OCI-M2 (cell line): ENCODE measurements around the gene BMPER.

Experiments
- DNase-seq: peaks from one replicate; lab custom pipeline; 2025; ENCODE audit not compliant: unreplicated experiment; lab: John Stamatoyannopoulos, UW

BMPER gene

DNA sequence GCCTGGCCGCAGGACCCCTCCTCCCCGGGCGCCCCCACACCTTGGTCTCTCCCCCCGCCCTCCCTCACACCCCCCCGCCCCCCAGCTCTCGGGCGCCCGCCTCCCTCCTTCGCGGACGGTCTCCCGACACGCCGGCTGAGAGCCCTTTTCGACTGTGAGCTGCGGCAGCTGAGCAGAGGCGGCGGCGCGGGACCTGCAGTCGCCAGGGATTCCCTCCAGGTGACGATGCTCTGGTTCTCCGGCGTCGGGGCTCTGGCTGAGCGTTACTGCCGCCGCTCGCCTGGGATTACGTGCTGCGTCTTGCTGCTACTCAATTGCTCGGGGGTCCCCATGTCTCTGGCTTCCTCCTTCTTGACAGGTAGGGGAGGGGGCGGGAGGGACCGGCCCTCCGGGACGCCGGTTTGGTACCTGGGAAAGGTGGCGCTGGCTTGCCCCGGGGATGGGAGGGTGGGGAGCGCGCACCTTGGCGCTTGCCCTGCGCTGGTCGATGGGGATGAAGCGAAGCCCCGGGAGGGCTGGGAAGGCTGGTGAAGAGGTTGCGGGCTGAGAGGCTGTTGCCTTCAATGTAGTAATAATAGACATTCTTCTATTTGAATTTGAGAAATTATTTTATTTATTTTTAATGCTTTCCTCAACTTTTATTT is at the start of gene BMPER:
Gene BMPER (plus strand): TSS at position 151 of the 644 bp plus-strand sequence. CDS start 75 bp downstream, at position 226.
- no peak for DNase-seq

DNA sequence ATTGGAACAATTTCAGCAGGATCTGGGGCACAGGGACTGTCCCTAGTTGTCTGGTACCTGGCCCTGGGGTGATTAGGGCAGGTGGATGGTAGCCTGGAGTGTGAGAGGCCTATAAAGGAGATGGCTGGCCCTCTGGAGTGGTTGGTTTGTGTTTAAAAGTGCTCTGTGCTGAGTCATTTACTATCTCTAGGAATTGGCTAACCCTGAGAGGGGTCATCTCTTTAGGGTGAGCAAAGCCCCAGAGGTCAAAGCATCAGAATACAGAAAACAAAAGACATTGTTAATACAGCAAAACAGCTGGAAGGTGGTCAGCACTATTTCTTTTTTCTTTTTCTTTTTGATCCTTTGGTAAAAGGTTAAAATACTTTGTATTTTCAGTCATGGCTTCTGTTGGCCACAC is 43.4 kb upstream of the BMPER start:
- no peak for DNase-seq

DNA sequence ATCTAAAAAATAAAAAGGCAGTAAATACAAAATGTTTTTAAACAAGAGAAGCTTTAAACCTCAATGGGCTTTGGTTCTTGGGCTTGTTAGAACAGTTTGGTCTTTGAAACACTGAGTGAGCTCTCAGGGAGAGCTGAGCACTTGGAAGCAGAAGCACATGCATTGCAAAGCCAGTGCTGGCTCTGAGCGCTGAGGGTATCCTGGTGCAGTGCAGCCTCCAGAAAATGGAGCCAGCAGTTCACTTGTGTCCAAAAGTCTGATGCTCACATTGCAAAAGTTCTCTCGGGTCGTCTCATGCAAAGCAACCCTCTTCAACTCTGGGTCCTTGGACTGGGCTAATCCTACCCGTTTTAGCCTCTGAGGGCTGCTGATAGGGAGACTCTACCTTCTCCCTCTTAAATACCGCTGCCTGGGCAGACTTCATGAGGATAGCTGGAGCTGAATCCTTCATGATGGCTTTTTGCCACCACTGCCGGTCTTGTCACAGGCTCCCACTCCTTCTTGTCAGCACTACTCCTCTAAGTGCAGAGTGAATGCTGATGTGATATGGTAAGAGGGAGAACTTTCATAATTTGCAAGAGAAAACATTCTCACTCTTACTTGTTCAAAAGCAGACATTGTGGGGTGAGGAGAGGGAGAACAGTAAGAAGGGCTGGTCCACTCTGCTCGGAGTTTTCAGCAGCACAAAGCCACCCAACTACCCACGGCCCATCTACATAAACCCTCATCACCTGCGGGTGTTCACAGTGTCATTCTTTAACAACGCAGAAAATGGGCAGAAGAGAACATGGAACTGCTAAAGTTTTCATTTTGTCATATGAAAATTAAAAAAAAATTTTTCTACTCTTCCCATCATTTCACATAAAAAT is 42.2 kb upstream of the BMPER start:
- DNase-seq = no peak

DNA sequence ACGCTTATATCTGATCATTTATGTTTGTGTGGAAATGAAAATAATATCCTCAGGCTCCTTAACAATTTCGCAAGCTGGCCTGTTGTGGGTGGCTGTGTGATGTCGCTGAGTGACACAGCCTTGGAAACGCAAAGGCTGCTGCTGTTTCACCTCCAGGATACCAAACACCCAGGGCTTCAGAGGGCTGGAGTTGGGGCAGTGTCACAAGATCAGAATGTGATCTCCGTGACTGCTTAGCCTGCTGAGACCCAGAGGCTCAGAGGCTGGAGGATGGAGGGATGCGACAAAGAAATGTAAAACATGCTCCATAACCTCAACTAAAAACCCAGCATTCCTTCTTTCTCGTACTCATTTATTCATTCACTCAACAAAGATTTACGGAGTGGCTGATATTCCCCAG is 37.2 kb upstream of the BMPER start:
- DNase-seq = no peak

DNA sequence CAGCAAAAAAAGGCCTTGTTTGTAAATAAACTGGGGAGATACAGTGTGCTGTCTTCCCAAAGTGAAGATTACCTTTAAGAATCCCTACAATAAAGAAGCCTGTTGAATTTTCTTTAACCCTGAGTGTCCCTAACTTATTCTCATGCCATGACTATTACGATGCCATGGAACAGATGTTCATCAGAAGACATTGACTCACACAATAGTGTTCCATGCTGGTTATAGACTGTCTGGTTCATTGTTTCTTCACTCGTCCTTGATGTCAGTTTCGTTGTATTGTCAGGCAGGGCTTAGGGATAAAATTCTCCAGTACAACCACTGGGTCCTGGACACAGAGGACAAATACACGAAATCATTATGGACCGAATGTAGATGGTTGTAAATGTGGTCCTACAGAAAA is 36.2 kb upstream of the BMPER start:
- DNase-seq = no peak

DNA sequence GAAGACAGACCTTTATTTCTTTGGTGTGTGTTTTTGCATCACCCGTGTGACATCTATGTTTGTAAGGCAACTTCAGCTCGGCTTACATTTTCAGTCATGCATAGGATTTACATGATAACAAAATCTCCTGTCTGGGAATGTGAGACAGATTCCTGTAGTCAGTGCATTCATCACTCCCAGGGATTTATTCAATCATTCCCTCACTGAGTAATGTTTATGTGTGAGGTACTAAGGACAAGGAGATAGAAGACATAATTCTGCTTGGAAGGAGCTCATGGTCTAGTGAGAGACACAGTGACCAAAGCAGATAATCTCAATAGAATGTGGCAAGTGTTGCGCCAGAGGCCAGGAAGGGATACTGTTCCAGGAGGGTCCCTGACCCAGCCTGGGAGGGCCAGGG is 35.2 kb upstream of the BMPER start:
- DNase-seq = no peak

DNA sequence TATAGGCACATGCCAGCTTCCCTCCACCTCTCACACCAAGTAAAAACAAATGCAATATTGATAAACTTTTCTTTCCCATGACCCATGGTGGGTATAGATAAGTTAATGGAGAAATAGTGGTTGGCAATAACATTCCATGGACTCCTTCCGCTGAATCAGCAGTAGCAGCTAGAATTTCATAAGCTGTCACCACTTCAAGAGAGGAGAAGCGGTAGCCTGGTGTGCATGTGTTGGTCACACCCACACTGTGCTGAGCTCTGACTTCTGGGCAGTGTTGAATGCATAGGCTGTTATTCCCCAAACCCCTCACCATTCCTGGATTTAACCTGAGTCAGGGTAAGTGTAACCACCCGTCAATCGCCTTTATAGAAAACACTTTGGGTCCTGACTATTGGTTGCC is 32.5 kb upstream of the BMPER start:
- no peak for DNase-seq

DNA sequence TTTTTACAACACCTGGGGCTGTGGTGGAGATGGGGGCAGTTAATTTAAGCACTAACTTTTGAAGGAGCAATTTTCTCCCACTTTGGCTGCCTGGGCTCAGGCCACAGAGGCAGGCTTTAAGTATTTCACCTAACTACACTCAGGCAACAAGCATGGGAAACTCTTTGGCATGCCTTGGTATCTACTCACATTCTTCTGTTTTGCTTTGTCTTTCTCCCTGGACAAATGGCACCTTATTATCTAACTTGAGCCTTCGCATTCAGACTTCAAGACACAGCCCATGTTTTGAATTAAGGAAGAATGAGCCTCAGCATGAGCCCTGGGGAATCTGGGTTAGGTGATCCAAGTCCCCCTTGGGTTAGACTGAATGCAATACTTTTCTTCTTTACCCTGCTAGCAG is 31.8 kb upstream of the BMPER start:
- DNase-seq = no peak

DNA sequence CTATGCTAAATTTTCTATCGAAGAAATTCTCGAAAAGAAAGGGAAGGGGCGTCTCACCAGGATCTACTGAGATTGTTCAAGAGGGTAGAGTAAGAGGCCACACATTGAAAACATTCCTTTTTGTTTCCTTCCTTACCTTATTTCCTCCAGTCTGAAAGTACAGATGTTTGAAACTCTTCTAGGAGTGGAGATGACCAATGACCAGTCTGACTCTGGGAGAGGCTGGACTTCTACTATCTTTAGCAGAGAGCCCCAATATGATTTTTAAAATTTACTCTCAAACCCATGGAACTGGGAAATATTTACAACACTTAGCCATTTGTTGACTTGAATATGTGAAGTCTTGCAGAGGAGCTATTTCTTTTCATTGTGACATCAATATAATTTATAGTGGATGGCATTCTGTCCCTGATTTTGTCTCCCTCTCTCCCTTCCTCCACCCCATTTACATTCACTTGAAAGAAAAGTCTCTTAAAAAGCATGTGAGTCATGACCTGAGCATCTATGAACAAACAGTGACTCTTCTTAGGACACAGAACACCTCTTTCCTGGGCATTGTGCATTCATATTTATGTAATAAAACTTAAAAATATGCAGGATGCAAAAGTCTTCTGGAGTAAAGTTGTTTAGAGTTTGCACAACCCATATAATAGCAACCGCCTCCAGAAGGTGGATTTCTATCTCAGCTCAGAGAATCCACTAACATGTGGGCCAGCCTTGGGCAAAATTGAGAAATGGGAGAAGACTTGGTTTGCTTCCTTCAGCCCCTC is 31.2 kb upstream of the BMPER start:
- no peak for DNase-seq

DNA sequence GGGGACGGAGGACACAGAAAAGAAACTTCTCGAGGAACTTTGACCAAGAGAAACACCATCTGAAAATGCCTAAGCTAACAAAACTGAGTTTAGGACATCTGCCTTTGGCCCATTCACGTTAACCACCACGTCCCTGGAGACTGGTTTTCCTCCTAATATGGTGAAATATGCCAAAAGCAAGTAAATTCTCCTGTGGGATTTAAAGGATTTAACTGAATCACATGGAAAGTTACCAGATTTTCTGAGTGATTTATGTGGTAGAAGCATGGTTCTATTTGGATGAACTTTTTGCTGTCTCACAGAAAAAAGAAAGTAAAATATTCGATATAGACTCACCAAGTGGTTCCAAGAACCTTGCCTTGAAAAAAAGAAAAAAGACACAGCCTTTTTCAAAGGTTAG is 30.4 kb upstream of the BMPER start:
- DNase-seq = no peak

DNA sequence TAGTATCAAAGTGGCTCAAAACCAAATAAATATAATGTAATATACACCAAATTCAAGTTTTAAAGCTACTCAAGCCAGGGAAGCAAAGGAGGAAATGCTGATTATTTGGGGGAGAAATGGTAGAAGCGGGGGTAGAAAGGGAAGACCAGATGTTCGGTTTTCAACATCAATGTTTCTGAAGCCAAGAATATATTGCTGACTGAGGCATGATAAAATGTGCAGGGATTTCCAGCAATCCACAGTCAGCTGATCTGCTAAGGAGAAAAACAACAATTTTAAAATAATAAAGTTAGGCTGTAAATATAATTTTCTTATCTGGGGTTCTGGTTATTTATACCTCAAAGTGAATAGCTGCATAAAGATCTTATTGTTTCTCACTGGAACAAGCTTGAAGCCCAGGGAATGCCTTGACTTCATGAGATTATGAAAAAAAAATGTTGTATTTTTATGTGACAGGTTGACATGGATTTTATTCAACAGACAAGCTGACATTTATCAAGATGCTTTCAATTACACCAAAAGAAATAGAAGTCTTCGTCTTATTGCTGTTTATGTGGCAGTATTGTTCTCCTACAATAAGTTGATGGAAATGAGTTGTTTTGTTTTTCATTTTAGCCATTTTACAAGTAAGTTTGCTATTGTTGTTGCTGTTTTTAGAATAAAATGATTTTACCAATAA is 28.6 kb upstream of the BMPER start:
- DNase-seq = no peak

DNA sequence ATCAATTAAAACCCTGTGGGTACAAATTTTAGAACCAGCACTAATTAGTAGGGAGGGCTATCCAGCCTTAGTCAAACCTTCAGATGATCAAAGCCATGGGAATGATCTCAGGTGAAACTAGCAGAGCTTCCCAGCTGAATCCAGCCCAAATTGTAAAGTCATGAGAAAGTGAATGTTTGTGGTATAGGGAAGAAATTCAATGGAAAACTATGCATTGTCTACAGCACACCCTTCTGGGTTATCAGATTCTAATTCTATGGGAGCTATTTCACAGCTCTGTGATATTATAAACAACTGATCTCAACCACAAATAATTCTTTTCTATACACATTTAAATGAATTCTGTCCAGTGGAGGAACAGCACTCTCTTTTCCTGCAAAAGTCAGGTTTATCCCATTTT is 24.6 kb upstream of the BMPER start:
- no peak for DNase-seq

DNA sequence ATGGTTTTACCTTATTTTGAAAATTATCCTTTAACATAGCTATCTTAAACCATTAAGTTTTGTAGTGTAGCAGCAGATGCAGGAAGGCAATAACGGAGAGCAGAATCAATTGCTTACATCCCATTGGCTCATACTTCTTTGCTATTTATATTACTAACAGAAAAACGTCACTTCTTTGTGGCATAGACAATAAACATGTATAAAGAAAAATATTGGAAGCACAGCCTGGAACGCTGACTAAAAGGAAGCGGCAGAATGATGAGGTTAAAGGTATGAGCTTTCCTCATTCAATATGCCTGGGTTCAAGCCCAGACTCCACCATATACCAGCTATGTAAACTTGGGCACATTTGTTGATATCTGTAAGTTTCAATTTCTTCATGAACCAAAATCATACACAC is 24.0 kb upstream of the BMPER start:
- no peak for DNase-seq

DNA sequence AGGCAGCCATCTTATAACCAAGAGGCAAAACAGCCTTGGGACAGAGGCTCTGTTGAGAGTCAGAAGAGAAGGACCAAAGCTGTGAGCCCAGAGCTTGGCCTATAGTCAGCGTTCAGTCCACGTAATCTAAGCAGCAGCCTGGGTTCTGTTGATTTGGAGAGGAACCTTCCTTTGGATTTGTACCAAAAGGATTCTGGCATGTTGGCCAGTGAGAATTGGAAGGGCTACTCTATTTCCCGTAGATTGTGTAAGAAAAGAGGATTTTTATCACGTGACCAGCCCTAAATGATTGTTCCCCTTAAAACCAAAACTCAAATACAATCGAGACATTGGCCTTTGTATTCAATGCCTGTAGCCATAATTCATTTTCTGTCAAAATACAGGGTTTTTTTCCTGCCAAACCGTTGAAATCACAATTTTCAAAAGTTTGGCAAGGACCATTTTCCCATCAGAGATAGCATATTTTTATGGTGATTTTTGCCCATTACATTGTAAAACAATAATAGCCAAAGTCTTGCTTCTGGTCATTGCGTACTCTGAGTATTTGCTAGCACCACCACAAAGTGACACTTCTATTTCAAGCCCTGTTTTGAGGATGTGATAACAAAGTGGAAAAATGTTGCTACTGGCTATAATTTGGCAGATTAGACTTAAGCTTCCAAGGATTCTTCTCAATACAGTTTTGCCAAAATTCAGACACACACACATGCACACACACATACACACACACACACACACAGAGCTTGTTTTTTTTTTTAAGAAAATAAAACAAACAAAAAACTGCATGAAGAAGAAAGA is 23.1 kb upstream of the BMPER start:
- no peak for DNase-seq

DNA sequence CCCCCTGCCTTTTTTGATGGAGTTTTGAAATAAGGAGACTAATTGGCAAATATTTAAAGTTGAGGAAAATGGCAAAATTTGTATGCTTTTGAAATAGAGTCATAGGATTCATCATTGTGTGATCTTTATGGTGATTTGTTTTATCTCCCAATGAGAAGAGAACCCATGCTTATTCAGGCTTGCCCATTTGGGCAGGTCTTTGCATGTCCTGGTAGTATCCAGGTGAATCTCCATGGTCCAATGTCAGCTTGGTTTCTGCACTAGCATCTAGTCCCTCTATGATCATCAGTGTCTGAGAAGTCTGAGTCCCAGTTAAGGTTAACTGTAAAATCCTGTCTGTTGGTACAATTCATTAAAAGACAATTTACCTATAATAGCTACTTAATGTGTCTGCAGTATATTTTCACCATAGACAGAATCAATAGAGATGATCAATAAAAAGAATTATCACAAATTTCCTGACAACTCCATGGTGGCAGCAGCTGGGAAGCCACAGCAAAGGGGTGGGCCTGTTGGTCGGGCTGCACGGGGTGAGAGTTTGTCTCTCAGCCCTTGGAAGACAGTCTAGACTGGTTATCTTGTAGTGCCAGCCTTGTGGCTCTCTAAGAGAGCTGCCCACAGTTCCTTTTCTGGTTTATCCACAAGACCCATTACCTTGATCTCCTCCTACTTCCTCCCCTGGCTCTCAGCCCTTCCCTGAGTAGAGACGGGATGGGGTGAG is 22.2 kb upstream of the BMPER start:
- DNase-seq = no peak

DNA sequence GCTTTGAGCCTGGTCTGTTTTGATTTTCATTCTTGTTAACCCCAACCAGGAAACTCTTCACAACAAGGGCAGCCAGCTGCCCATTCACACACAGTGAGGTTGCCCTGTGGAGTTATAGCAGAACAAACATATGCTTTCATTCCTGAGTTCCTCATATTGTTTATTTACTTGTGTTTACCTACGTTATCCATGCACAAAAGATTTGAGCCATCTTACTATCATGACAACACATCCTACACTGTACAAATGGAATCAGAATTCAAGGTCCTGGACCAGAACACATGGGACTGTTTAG is 21.7 kb upstream of the BMPER start:
- DNase-seq = no peak

DNA sequence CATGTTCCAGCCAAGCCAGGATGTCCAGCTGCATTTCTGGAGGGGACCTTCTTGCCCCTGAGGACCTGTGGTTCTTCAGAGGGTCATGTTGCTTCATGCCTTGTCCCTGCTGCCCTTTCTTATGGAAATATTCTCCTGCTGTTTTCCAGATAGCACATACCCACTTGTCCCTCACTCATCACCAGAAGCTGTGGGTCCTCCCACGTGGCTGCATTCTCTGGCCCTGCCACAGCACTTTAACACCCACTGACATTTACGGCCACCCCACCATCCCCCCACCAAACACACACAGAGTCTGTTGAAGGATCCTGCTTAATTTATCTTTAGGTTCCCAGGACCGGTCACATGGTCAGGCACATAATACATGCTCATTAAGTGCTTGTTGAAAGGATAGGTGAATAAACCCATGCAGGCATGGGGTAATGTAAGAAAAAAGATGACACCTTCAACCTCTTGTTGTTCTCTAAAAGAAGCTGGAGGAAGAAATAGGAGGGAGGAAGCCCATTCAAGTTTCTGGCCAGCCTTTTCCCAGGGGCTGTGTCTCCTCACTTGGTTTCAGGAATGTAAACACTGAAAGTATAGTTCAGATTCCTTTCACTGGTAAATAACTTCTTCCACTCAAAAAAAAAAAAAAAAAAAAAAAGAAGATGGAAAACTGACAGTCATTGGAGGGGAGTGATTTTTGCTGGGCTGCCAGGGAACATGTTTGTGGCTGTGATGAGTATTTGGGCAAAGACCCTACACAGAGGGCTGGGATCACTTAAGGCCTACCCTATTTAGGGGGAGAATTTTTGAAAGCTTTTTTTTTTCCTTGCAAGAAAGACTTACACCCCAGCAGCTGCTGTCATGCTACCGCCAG is 19.8 kb upstream of the BMPER start:
- no peak for DNase-seq

DNA sequence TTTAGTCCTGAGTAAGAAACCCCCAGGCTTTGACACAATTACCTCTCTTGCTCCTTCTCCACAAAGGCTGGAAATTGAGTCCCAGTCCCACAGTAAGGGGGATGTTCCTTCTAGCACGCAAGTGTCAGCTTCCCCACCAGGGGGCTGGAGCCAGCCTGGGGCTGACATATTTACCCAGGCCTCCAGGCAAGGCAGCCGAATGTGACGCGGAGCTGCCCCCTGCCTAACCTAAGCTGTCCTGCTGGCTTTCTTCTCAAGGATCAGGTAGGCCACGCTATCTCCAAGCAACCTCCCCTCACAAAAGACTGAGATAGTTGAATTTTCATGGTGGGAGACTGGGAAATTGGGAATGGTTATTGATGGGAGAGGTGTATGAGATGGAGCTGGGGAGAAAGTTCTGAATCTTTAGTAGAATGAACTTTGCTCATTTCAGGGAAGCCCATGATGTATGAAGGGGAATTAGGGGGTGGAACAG is 19.2 kb upstream of the BMPER start:
- DNase-seq = no peak
